ENCODE data around the gene LRRC23.

LRRC23 gene

GRCh38 chr12:6959805-6960592, 55.4 kb downstream of the LRRC23 start:
- DNase-seq, result no peak

GRCh38 chr12:6960593-6961277, 56.1 kb downstream of the LRRC23 start:
- DNase-seq, result peak; percentile 58

- DNase-seq, result peak; percentile 75
Observed at GRCh38 chr12:6961278-6961694, 56.7 kb downstream of the LRRC23 start.

- DNase-seq, result peak; percentile 76
Observed at GRCh38 chr12:6961695-6962284, 57.2 kb downstream of the LRRC23 start.

- peak; percentile 67 for DNase-seq
Observed at GRCh38 chr12:6962285-6963015, 57.8 kb downstream of the LRRC23 start.

- no peak for DNase-seq
Observed at GRCh38 chr12:6963016-6963731, 58.6 kb downstream of the LRRC23 start.

All from GF-D8 (cell line).